HG02571 (cell line): ENCODE measurements around the gene VSTM2B.

Experiments used
- ATAC-seq: cut with Tn5 transposase; IDR thresholded peaks from one replicate; pipeline ENCODE4 v1.9.1; 2021; ENCODE audit warnings: mild to moderate bottlenecking, moderate library complexity; ENCODE audit not compliant: unreplicated experiment

The VSTM2B gene

GRCh38 chr19:29495901-29496441 lies 29.8 kb upstream of the VSTM2B start:
- no peak for ATAC-seq

- no peak for ATAC-seq
Observed at GRCh38 chr19:29497241-29497640, 28.6 kb upstream of the VSTM2B start.

GRCh38 chr19:29497686-29498436 lies 27.9 kb upstream of the VSTM2B start:
- ATAC-seq, result no peak

- ATAC-seq, result no peak
Observed at GRCh38 chr19:29499261-29499920, 26.4 kb upstream of the VSTM2B start.

- ATAC-seq, result no peak
Observed at GRCh38 chr19:29499921-29500590, 25.7 kb upstream of the VSTM2B start.

GRCh38 chr19:29501816-29502580 lies 23.8 kb upstream of the VSTM2B start:
- ATAC-seq, result no peak

- ATAC-seq, result no peak
Observed at GRCh38 chr19:29502581-29502850, 23.3 kb upstream of the VSTM2B start.

- no peak for ATAC-seq
Observed at GRCh38 chr19:29503140-29503758, 22.5 kb upstream of the VSTM2B start.

- ATAC-seq, result no peak
Observed at GRCh38 chr19:29503785-29504184, 22.0 kb upstream of the VSTM2B start.

GRCh38 chr19:29504454-29504853 lies 21.3 kb upstream of the VSTM2B start:
- ATAC-seq, result no peak

- no peak for ATAC-seq
Observed at GRCh38 chr19:29505097-29505824, 20.5 kb upstream of the VSTM2B start.

- ATAC-seq, result no peak
Observed at GRCh38 chr19:29506619-29506911, 19.2 kb upstream of the VSTM2B start.

GRCh38 chr19:29507081-29507860 lies 18.5 kb upstream of the VSTM2B start:
- ATAC-seq, result no peak

- ATAC-seq, result no peak
Observed at GRCh38 chr19:29508181-29508580, 17.6 kb upstream of the VSTM2B start.

GRCh38 chr19:29509456-29509855 lies 16.3 kb upstream of the VSTM2B start:
- ATAC-seq, result no peak

- ATAC-seq, result no peak
Observed at GRCh38 chr19:29510701-29511265, 15.0 kb upstream of the VSTM2B start.

GRCh38 chr19:29511768-29512167 lies 14.0 kb upstream of the VSTM2B start:
- no peak for ATAC-seq

- no peak for ATAC-seq
Observed at GRCh38 chr19:29512748-29513147, 13.0 kb upstream of the VSTM2B start.

- no peak for ATAC-seq
Observed at GRCh38 chr19:29514525-29515232, 11.1 kb upstream of the VSTM2B start.
